K562 (cell line): ENCODE measurements around the gene RPLP2. TPM values are rescaled to one million over a fixed set of nuclear protein-coding genes. Genes with fewer than 3 reads are reported as not detected.

Experiments
- ATF3 ChIP-seq, 2 experiments: fragments of 450-650 bp in 1 of 2; sonication (generic) in 1 of 2; formaldehyde crosslinking in 1 of 2; IDR thresholded peaks in 1 of 2; conservative IDR thresholded peaks in 1 of 2; 2 replicates each; pipeline versions ENCODE4 v1.6.1 to v1.8.1; 2016 to 2023; ENCODE audit warnings: mild to moderate bottlenecking in 2 of 2, moderate library complexity in 2 of 2, inconsistent platforms in 1 of 2, missing genetic modification reagents in 1 of 2
- CTBP1 ChIP-seq: fragments of 450-650 bp; IDR thresholded peaks from 2 replicates; pipeline ENCODE4 v1.6.1; 2016; ENCODE audit warnings: borderline replicate concordance
- EGR1 ChIP-seq: fragments of 450-650 bp; conservative IDR thresholded peaks from 2 replicates; pipeline ENCODE4 v1.6.1; 2017; ENCODE audit warnings: mild to moderate bottlenecking
- FOXO4 ChIP-seq: fragments of 450-650 bp; formaldehyde crosslinking; IDR thresholded peaks from 2 replicates; pipeline ENCODE4 v1.4.0; 2020; ENCODE audit warnings: mild to moderate bottlenecking, moderate library complexity
- HDAC2 ChIP-seq: fragments of 450-650 bp; IDR thresholded peaks from 2 replicates; pipeline ENCODE4 v1.6.1; 2016; ENCODE audit warnings: mild to moderate bottlenecking
- KDM1A ChIP-seq, 2 experiments: fragments of 450-650 bp; IDR thresholded peaks; 2 replicates each; pipeline ENCODE4 v1.6.1; 2016; ENCODE audit warnings: mild to moderate bottlenecking in 2 of 2
- RREB1 ChIP-seq: fragments of 250-450 bp; sonication (Bioruptor Pico); IDR thresholded peaks from 2 replicates; pipeline ENCODE4 v1.4.0; 2020
- ZNF143 ChIP-seq: sonication (generic); formaldehyde crosslinking; IDR thresholded peaks from 2 replicates; pipeline ENCODE4 v1.9.0; 2022; ENCODE audit warnings: mild to moderate bottlenecking, missing genetic modification reagents
- polyA plus RNA-seq, 8 experiments: library from polyadenylated mRNA; depleted of rRNA in 4 of 8; stranded (reverse) in 5 of 8; unstranded in 3 of 8; fragments of >200 nt; fragmentation: Nextera tagmentation in 2 of 8; fragmentation: Illumina TruSeq in 1 of 8; extraction: Ambion mirVana in 2 of 8; extraction: Trizol in 1 of 8; gene quantifications; 2 replicates each; pipeline versions ENCODE4 v1.2.1 to v1.2.3, GENCODE V29; 2011 to 2014; ENCODE audit warnings: inconsistent platforms in 1 of 8, missing spikeins in 1 of 8
- total RNA-seq, 7 experiments: library from RNA; depleted of rRNA in 6 of 7; stranded (reverse); fragments of >200 nt in 6 of 7; fragmentation: Illumina TruSeq in 2 of 7; extraction: Trizol in 2 of 7; gene quantifications; 2 replicates each; pipeline versions ENCODE4 v1.2.1 to v1.2.3, GENCODE V29; 2011 to 2021; ENCODE audit warnings: low replicate concordance in 1 of 7

Gene RPLP2
- total and polyA plus RNA-seq, 9 of the 15 experiments (the other 6 are each of a cell fraction or from before 2014, with no cell fraction given): 528 to 3,807 (median 1,633) TPM

- TF ChIP-seq ATF3 (IDR thresholded peaks at IDR 0.05) (no peak), ATF3 (CRISPR knock-in tag; conservative IDR thresholded peaks at IDR 0.05) (no peak), ZNF143 (CRISPR knock-in tag) (peak; percentile 80), CTBP1 (peak; percentile 79; the same call in 1 of the 2 replicates), FOXO4 (CRISPR knock-in tag) (no peak), KDM1A (IDR thresholded peaks at IDR 0.05) (peak; percentile 88 to 91), HDAC2 (peak; percentile 53; the same call in 1 of the 2 replicates), EGR1 (peak; percentile 26; the same call in 1 of the 2 replicates), RREB1 (CRISPR knock-in tag) (peak; percentile 95)
Observed at GRCh38 chr11:789943-790342, 19.8 kb upstream of the RPLP2 start, which contains the start of gene CEND1 (continued).
